Muscle layer of duodenum (tissue), 2 donors: ENCODE data around the gene SMURF1.
A peak's percentile ranks its signal among the peaks of the same experiment; 100 is the strongest.

Experiments used
- H3K27ac ChIP-seq: one replicate; pipeline ENCODE4 v1.7.0; 2013; ENCODE audit warnings: mild to moderate bottlenecking, low read length
- H3K27me3 ChIP-seq: one replicate; pipeline ENCODE4 v1.7.0; 2013; ENCODE audit warnings: low read depth, mild to moderate bottlenecking, control low read depth, low read length
- H3K36me3 ChIP-seq, 2 donors: one replicate each; pipeline ENCODE4 v1.7.0; 2013; ENCODE audit warnings: low read length in 2 of 2, control low read depth in 1 of 2, mild to moderate bottlenecking in 1 of 2; ENCODE audit not compliant: insufficient read depth in 2 of 2, control insufficient read depth in 1 of 2
- H3K4me1 ChIP-seq, 2 donors: one replicate each; pipeline ENCODE4 v1.7.0; 2013; ENCODE audit warnings: low read length in 2 of 2, mild to moderate bottlenecking in 2 of 2, control low read depth in 1 of 2, moderate library complexity in 1 of 2; ENCODE audit not compliant: insufficient read depth in 2 of 2, control insufficient read depth in 1 of 2
- H3K4me3 ChIP-seq, 2 donors: one replicate each; pipeline ENCODE4 v1.7.0; 2013; ENCODE audit warnings: low read length in 2 of 2, low read depth in 1 of 2, mild to moderate bottlenecking in 1 of 2
- H3K9me3 ChIP-seq, 2 donors: one replicate each; pipeline ENCODE4 v1.7.0; 2013; ENCODE audit warnings: low read length in 2 of 2, control low read depth in 1 of 2, mild to moderate bottlenecking in 1 of 2; ENCODE audit not compliant: control insufficient read depth in 1 of 2
- donor health status: healthy.

SMURF1 gene

DNA sequence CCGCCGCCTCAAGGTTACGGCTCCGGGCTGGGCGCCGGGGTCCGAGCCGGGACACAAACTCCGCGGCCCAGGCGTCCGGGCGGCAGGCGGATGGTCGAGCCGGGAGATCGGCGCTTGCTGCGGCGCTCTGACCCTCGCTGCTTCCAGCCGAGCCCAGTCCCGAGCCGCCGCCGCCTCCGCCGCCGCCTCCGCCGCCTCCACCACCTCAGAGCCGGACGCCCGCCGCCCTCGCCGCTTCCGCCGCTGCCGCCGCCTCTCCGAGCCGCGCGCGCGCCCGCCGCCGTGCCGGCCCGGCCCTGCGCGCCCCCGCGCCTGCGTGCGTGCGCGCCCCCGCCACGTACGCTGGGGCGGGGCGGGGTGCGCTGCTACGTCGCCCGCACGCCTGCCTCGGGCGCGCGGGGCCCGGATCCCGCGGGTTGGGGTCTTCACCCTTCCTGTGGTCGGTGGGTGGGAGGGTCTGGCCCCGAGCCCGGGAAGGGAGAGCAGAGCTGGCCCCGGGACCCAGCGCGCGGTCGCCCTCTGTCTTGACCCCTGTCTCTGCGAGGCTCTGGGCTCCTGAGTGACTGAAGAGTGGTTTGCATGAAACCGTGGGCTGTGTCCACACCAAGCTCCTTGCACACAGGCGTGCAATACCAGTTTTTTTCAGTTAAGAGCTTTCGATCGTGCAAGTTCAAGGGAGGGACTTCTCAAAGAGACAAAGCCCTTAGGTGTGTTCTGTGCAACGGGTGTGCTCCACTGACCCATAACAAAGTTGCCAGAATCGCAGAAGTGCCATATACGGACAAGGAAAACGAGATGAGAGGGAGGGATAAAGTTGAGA is at the start of gene SMURF1:
SMURF1 (minus strand) TSS at position 256 of the 820 bp plus-strand sequence. CDS start 328 bp downstream, outside the sequence.
- Histone ChIP-seq H3K9me3 (no peaks in the 10 kb centered on the region), H3K27me3 (no peaks in the 10 kb centered on the region), H3K36me3 (peaks cover 0 to 10% of the 10 kb centered on the region in 2 donors), H3K4me3 (peak within 1 kb of the TSS; percentile 77 to 84), H3K4me1 (peaks cover 0 to 19% of the 10 kb centered on the region in 2 donors), H3K27ac (peak within 1 kb of the TSS; percentile 74)

DNA sequence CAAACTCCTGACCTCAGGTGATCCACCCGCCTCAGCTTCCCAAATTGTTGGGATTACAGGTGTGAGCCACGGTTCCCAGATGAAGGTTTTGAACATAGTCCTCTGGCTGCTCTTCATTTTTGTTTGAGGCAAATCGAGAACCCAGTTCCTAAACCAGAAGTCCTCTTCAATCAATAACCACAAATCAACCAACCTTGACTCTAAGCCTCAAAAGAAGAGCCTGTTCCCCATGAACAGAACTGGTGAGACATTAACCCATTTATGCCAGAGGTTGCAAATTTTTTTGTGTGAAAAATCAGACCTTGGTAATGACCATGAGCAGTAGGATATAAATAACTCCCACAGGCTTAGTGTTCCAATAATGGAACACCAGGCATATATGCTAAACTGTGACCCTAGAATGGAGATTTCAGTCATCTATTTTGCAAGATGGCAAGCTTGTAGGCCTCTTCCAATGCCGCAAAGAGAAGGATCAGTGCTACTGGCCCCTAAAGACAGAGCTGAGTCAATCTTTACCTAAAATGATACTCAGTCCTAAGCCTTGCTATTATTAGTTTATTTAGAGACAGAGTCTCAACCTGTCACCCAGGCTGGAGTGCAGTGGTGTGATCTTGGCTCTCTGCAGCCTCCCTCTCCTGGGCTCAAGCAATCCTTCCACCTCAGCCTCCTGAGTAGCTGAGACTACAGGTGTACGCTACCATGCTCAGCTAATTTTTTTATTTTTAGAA is 48.1 kb upstream of the SMURF1 start:
- H3K9me3 ChIP-seq = peaks cover 0 to 2% of the 10 kb centered on the region in 2 donors
- H3K36me3 ChIP-seq = no peaks in the 10 kb centered on the region
- H3K4me1 ChIP-seq = no peaks in the 10 kb centered on the region
- no peak overlapping the region for H3K4me3 ChIP-seq
- H3K27me3 ChIP-seq = no peaks in the 10 kb centered on the region
- no peak overlapping the region for H3K27ac ChIP-seq

GRCh38 chr7:99190359-99191009 is 46.6 kb upstream of the SMURF1 start:
- no peak overlapping the region for H3K4me3 ChIP-seq
- no peaks in the 10 kb centered on the region for H3K36me3 ChIP-seq
- H3K9me3 ChIP-seq = no peaks in the 10 kb centered on the region
- H3K4me1 ChIP-seq = no peaks in the 10 kb centered on the region
- no peaks in the 10 kb centered on the region for H3K27me3 ChIP-seq
- H3K27ac ChIP-seq = no peak overlapping the region

GRCh38 chr7:99189222-99189621 is 45.3 kb upstream of the SMURF1 start:
- no peaks in the 10 kb centered on the region for H3K4me1 ChIP-seq
- H3K36me3 ChIP-seq = no peaks in the 10 kb centered on the region
- H3K27ac ChIP-seq = no peak overlapping the region
- no peaks in the 10 kb centered on the region for H3K9me3 ChIP-seq
- no peaks in the 10 kb centered on the region for H3K27me3 ChIP-seq
- no peak overlapping the region for H3K4me3 ChIP-seq

- no peak overlapping the region for H3K4me3 ChIP-seq
- no peaks in the 10 kb centered on the region for H3K9me3 ChIP-seq
- no peak overlapping the region for H3K27ac ChIP-seq
- H3K36me3 ChIP-seq = no peaks in the 10 kb centered on the region
- no peaks in the 10 kb centered on the region for H3K27me3 ChIP-seq
- no peaks in the 10 kb centered on the region for H3K4me1 ChIP-seq
Observed at GRCh38 chr7:99188221-99188620, 44.3 kb upstream of the SMURF1 start.

DNA sequence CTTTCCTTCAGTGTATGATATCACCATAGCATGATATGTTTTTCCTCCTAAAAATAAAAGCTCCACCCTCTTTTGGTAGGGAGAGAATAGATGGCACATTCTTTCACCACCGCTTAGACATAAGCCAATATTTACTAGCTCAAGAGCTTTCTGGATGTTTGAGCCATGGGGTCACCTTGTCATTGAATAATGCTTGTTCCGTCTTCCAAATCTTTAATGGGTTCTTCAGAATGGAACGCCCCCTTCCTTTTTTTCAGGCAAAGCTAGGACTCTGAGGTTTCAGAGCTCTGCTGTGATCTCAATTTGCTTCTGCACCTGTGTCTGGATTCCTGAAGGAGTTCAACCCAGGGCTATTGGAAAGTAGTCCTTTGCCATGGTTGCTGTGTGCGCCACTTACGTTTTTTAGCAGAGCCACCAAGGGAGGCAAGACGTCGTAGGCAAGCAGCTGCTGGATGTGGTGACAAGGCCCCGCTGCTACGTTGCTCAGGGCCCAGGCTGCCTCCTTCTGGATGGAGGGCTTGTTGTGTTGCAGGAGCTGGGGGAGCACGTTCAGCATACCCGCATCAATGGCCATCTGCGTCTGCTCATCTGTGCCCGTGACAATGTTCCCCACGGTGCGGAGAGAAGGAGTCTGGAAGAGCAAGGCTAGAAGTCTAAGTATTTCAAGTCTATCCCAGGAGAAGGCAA is 40.8 kb upstream of the SMURF1 start:
- no peak overlapping the region for H3K27ac ChIP-seq
- no peaks in the 10 kb centered on the region for H3K27me3 ChIP-seq
- H3K4me3 ChIP-seq = no peak overlapping the region
- H3K36me3 ChIP-seq = no peaks in the 10 kb centered on the region
- no peaks in the 10 kb centered on the region for H3K9me3 ChIP-seq
- H3K4me1 ChIP-seq = no peaks in the 10 kb centered on the region

- H3K9me3 ChIP-seq = no peaks in the 10 kb centered on the region
- H3K4me1 ChIP-seq = no peaks in the 10 kb centered on the region
- H3K36me3 ChIP-seq = no peaks in the 10 kb centered on the region
- no peaks in the 10 kb centered on the region for H3K27me3 ChIP-seq
- H3K4me3 ChIP-seq = no peak overlapping the region
- no peak overlapping the region for H3K27ac ChIP-seq
Observed at GRCh38 chr7:99180067-99180650, 36.3 kb upstream of the SMURF1 start.

- Histone ChIP-seq H3K9me3 (no peaks in the 10 kb centered on the region), H3K4me3 (no peak overlapping the region), H3K36me3 (no peaks in the 10 kb centered on the region), H3K27ac (no peak overlapping the region), H3K4me1 (no peaks in the 10 kb centered on the region), H3K27me3 (no peaks in the 10 kb centered on the region)
Observed at GRCh38 chr7:99177165-99177564, 33.3 kb upstream of the SMURF1 start.

GRCh38 chr7:99173787-99174186 is 29.9 kb upstream of the SMURF1 start:
- H3K27ac ChIP-seq = no peak overlapping the region

DNA sequence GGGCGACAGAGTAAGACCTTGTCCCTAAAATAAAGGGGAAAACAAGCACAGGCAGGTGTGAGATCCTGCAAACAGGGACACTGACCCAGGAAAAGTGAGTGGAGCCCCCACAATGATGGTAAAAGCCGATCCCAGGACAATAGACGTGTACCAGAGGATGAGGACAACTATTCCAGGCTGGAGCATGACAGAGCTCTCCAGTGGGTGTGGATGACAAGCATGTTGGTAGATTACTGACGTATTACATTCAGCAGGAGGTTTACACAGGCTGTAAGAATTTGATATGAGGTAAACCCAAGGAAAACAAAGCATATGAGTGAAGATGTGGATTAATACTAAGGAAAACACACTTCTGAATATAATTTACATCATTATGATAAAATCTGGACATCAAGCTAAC is 27.8 kb upstream of the SMURF1 start:
- Histone ChIP-seq H3K9me3 (no peaks in the 10 kb centered on the region), H3K36me3 (no peaks in the 10 kb centered on the region), H3K27ac (no peak overlapping the region), H3K27me3 (no peaks in the 10 kb centered on the region), H3K4me3 (no peak overlapping the region), H3K4me1 (no peaks in the 10 kb centered on the region)

More at GRCh38 chr7:99173787-99174186, 29.9 kb upstream of the SMURF1 start:
- Histone ChIP-seq H3K27me3 (no peaks in the 10 kb centered on the region), H3K9me3 (no peaks in the 10 kb centered on the region), H3K4me3 (no peak overlapping the region), H3K36me3 (no peaks in the 10 kb centered on the region), H3K4me1 (no peaks in the 10 kb centered on the region)

GRCh38 chr7:99170730-99171074 is 26.8 kb upstream of the SMURF1 start:
- H3K4me3 ChIP-seq = no peak overlapping the region
- no peaks in the 10 kb centered on the region for H3K36me3 ChIP-seq
- H3K4me1 ChIP-seq = no peaks in the 10 kb centered on the region
- no peaks in the 10 kb centered on the region for H3K27me3 ChIP-seq
- H3K27ac ChIP-seq = no peak overlapping the region
- no peaks in the 10 kb centered on the region for H3K9me3 ChIP-seq
